Mucosa of stomach (tissue), 1 donor: ENCODE data around the gene KRTCAP2.
A peak's percentile ranks its signal among the peaks of the same experiment; 100 is the strongest.

Experiments
- H3K27me3 ChIP-seq: one replicate; pipeline ENCODE4 v1.7.0; 2013; ENCODE audit warnings: mild to moderate bottlenecking, low read length; ENCODE audit not compliant: control insufficient read depth, insufficient read depth
- H3K36me3 ChIP-seq: one replicate; pipeline ENCODE4 v1.7.0; 2013; ENCODE audit warnings: low read length; ENCODE audit not compliant: control insufficient read depth, insufficient read depth
- H3K4me1 ChIP-seq: one replicate; pipeline ENCODE4 v1.7.0; 2013; ENCODE audit warnings: mild to moderate bottlenecking, low read length; ENCODE audit not compliant: control insufficient read depth, insufficient read depth
- H3K4me3 ChIP-seq: one replicate; pipeline ENCODE4 v1.7.0; 2013; ENCODE audit warnings: low read length
- H3K9ac ChIP-seq: one replicate; pipeline ENCODE4 v1.7.0; 2013; ENCODE audit warnings: mild to moderate bottlenecking, low read length, moderate library complexity
- H3K9me3 ChIP-seq: one replicate; pipeline ENCODE4 v1.7.0; 2013; ENCODE audit warnings: mild to moderate bottlenecking, low read length, moderate library complexity; ENCODE audit not compliant: control insufficient read depth
- donor health status: Pancreatic carcinoma.

Gene KRTCAP2

DNA sequence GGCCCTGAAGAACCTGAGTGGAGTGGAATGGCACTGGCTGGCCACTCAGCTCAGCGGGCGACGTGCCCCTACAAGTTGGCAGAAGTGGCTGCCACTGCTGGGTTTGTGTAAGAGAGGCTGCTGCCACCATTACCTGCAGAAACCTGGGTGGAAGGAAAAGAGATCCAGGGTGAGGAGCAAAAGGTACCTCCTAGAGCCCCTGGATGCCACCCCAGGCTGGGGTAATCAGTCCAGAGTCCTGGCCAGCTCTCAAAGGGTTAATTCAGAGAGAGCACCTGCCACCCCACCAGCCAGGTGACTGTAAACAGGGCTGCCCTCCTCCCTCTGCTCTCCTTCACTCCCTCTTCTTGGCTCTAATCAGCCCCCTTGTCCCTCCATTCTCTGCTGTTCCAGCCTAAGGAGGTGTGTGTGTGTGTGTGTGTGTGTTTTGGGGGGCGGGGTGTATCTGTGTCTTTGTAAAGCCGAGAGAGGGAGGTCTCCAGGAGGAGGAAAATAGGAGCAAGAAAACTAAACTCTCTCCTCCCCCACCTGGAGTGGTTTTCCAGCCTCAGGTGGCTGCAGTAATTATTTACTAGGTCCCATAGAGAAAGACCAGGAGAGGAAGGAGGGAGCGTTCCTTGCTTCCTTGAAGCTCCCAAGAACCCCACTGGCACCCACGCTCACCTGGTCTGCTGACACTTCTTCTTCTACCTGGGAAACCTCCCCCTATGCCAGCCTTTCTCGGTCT is 13.1 kb upstream of the KRTCAP2 start:
- H3K36me3 ChIP-seq, result peaks cover 28% of the 10 kb centered on the region
- H3K4me3 ChIP-seq, result peak overlapping the region; percentile 52
- H3K9ac ChIP-seq, result peak overlapping the region; percentile 88
- H3K4me1 ChIP-seq, result peaks cover 46% of the 10 kb centered on the region
- no peaks in the 10 kb centered on the region for H3K27me3 ChIP-seq
- no peaks in the 10 kb centered on the region for H3K9me3 ChIP-seq

- peak overlapping the region; percentile 52 for H3K4me3 ChIP-seq
- peaks cover 47% of the 10 kb centered on the region for H3K4me1 ChIP-seq
- H3K9ac ChIP-seq, result peak overlapping the region; percentile 88
- H3K27me3 ChIP-seq, result no peaks in the 10 kb centered on the region
- H3K36me3 ChIP-seq, result peaks cover 28% of the 10 kb centered on the region
- no peaks in the 10 kb centered on the region for H3K9me3 ChIP-seq
Observed at GRCh38 chr1:155185783-155186066, 12.6 kb upstream of the KRTCAP2 start.

- Histone ChIP-seq H3K27me3 (no peaks in the 10 kb centered on the region), H3K9me3 (no peaks in the 10 kb centered on the region), H3K4me1 (peaks cover 47% of the 10 kb centered on the region), H3K9ac (peak overlapping the region; percentile 88), H3K36me3 (peaks cover 28% of the 10 kb centered on the region), H3K4me3 (no peak overlapping the region)
Observed at GRCh38 chr1:155184835-155185782, 12.0 kb upstream of the KRTCAP2 start.

DNA sequence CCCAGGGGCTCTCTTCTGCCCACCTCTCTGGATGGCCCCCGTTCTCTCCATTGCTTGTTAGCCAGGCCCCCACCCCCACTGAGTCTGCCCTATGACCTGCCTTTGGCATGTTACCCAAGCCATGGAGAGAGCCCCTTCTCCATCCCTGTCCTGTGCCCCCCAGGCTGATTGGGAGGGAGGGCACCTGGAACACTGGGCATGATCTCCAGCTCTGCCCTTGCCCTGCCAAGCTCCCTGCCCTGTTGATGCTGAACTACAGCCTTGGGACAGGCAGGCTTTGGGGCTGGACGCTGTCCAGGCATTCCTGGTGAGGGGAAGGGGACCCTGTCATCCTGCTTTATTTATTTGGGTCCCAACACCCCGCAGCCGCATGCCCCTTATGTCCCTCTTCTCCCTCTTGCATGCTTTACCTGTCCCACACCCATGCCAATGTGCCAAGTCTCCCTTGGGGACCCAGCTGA is 11.3 kb upstream of the KRTCAP2 start:
- Histone ChIP-seq H3K9ac (peak overlapping the region; percentile 88), H3K4me1 (peaks cover 54% of the 10 kb centered on the region), H3K27me3 (no peaks in the 10 kb centered on the region), H3K9me3 (no peaks in the 10 kb centered on the region), H3K36me3 (peaks cover 28% of the 10 kb centered on the region), H3K4me3 (no peak overlapping the region)

DNA sequence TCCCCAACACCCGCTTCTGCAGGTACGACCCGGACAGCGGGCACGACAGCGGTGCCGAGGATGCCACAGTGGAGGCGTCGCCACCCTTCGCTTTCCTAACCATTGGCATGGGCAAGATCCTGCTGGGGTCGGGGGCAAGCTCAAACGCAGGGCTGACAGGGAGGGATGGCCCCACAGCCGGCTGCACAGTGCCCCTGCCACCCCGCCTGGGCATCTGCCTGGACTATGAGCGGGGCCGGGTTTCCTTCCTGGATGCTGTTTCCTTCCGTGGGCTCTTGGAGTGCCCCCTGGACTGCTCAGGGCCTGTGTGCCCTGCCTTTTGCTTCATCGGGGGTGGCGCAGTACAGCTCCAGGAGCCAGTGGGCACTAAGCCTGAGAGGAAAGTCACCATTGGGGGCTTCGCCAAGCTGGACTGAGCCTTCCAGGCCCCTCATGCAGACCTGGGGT is 10.7 kb upstream of the KRTCAP2 start:
- peaks cover 28% of the 10 kb centered on the region for H3K36me3 ChIP-seq
- H3K27me3 ChIP-seq, result no peaks in the 10 kb centered on the region
- no peak overlapping the region for H3K4me3 ChIP-seq
- no peaks in the 10 kb centered on the region for H3K9me3 ChIP-seq
- H3K9ac ChIP-seq, result peak overlapping the region; percentile 88
- H3K4me1 ChIP-seq, result peaks cover 60% of the 10 kb centered on the region

GRCh38 chr1:155182052-155182550 is 9.0 kb upstream of the KRTCAP2 start:
- H3K9me3 ChIP-seq, result no peaks in the 10 kb centered on the region
- H3K36me3 ChIP-seq, result peaks cover 16% of the 10 kb centered on the region
- no peak overlapping the region for H3K9ac ChIP-seq
- H3K27me3 ChIP-seq, result no peaks in the 10 kb centered on the region
- H3K4me1 ChIP-seq, result peaks cover 73% of the 10 kb centered on the region
- H3K4me3 ChIP-seq, result no peak overlapping the region

DNA sequence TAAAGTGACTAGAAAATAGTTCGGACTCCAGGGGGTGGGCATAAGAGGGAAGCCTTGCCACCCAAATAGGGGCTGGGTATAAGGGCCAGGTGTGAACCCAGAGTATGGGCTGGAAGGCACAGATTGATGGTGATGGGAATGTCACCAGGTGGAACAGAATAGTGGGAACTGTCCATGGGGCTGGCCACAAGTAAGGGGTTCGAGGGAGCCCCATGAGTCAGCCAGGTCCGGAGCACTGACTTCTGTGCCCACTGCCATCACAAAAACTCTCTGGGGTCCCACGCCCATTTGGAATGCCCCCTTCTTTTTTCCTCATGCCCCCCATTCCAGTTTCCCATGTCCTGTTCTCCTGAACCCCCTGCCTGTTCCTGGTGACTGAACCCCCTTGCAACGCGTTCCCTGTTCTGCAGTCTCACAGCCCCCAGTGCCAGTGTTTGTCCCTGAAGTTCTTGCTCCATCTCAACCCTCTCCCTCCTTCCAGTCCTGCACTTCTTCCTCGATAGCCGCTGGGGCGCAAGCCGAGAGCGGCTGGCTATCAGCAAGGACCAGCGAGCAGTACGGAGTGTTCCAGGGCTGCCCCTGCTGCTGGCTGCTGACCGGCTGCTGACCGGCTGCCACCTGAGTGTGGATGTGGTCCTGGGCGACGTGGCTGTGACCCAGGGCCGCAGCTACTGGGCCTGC is 8.4 kb upstream of the KRTCAP2 start:
- Histone ChIP-seq H3K27me3 (no peaks in the 10 kb centered on the region), H3K9ac (no peak overlapping the region), H3K4me1 (peaks cover 71% of the 10 kb centered on the region), H3K4me3 (no peak overlapping the region), H3K36me3 (peaks cover 10% of the 10 kb centered on the region), H3K9me3 (no peaks in the 10 kb centered on the region)

DNA sequence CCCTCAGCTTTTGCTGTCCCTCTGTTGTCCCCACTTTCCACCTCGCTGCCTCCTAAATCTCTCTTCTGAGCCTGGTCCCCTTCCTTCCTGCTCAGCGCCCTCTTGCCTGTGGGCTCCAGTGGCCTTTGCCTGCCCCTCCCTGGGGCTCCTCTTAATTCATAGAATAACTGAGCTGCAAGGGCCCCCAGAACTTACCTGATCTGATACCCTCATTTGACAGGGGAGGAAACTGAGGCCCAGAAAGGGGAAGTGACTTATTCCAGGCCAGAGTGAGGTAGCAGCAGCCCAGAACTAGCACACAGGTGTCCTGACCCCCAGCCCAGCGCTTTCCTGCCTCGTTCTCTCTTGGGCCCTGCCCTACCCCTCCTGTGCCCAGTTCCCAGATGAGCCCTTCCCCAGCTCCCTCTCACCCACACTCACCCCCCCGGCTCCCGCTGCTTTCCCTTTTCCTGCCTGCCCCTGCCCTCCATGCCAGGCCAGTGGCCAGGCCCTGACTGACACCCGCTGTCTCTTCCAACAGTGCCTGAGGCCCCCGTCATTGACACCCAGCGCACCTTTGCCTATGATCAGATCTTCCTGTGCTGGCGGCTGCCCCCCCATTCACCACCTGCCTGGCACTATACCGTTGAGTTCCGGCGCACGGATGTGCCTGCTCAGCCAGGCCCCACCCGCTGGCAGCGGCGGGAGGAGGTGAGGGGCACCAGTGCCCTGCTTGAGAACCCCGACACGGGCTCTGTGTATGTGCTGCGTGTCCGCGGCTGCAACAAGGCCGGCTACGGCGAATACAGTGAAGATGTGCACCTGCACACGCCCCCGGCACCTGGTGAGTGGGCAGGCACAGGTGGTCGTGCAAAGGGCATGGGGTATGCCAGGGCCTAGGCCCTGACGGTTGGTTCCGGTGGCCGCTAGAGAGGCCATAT is 6.3 kb upstream of the KRTCAP2 start:
- Histone ChIP-seq H3K9ac (peak overlapping the region; percentile 7), H3K36me3 (no peaks in the 10 kb centered on the region), H3K4me1 (peaks cover 69% of the 10 kb centered on the region), H3K27me3 (peaks cover 4% of the 10 kb centered on the region), H3K9me3 (no peaks in the 10 kb centered on the region), H3K4me3 (no peak overlapping the region)

- Histone ChIP-seq H3K36me3 (no peaks in the 10 kb centered on the region), H3K4me3 (no peak overlapping the region), H3K9me3 (no peaks in the 10 kb centered on the region), H3K9ac (peak overlapping the region; percentile 47), H3K4me1 (peaks cover 71% of the 10 kb centered on the region), H3K27me3 (peaks cover 4% of the 10 kb centered on the region)
Observed at GRCh38 chr1:155178441-155179111, 5.5 kb upstream of the KRTCAP2 start.

GRCh38 chr1:155177918-155178281 is 4.8 kb upstream of the KRTCAP2 start:
- Histone ChIP-seq H3K4me1 (peaks cover 76% of the 10 kb centered on the region), H3K4me3 (no peak overlapping the region), H3K9me3 (no peaks in the 10 kb centered on the region), H3K27me3 (peaks cover 4% of the 10 kb centered on the region), H3K9ac (peak overlapping the region; percentile 1), H3K36me3 (no peaks in the 10 kb centered on the region)
